KBM-7 (cell line): Measurements from ENCODE around the gene SMIM41.
A peak's percentile ranks its signal among the peaks of the same experiment; 100 is the strongest.

ENCODE experiments used
- DNase-seq: peaks from one replicate; pipeline ENCODE4 v3.0.0-alpha.2; 2015
- in situ Hi-C: fragments of 300-500 bp; cut with MboI; formaldehyde crosslinking; loops from 2 replicates; pipeline ENCODE4 v1.14.3; 2020; ENCODE audit warnings: low sequenced_read_pairs, low pct_unique_long_range_greater_than_20kb, mixed read lengths

The SMIM41 gene

DNA sequence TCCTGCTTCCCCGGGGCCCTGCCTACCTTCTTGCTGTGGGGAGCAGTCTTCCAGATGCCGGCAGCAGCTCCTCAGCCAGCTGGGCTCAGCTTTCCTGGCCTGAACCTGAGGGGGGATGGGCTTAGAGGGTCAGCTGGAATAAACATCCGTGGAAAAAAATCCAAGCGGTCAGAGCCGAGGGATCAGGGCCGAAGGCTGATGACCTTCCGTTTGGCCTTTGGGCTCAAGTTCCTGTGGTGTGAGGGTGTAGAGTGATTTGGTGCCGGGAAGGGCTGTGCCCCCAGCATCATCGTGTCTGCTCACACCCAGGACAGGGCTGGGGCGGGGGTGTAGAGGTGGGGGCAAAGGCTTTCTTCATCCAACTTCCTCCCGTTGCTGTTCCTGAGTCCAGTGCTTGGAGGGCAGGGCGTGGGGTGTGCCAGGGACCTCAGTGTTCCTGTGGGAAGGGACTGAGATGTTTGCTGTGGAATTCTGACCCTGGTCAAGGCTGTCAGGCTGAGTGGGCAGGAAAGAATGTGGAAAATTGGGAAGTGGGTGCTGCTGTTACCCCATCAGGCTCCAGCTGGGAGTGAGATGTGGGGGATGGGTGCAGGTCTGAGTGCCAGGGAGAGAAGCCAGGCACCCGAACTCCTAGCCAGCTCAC, 2.6 kb downstream of the SMIM41 start:
- in situ Hi-C loops, result loop anchor here (10.0 kb wide), 1 partner anchor 47 kb away; no protein-coding TSS in a partner anchor
- DNase-seq, result no peak

DNA sequence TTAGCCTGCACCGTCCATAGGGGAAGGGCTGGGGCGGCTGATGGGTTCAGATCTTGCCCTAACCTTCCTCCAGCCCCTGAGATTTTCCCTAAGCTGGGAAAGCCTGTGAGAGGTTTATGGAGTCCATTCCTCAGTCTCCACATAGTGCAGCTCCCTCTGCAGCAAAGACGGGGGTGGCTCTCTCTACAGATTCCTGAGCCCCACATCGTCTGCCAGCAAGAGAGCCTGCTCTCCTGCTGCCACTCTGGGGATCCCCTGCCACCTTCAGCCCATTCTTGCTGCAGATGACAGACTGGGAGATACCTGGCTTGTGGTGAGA, 3.1 kb downstream of the SMIM41 start:
- no peak for DNase-seq
- in situ Hi-C loops, result loop anchor here (10.0 kb wide), 1 partner anchor 48 kb away; no protein-coding TSS in a partner anchor

DNA sequence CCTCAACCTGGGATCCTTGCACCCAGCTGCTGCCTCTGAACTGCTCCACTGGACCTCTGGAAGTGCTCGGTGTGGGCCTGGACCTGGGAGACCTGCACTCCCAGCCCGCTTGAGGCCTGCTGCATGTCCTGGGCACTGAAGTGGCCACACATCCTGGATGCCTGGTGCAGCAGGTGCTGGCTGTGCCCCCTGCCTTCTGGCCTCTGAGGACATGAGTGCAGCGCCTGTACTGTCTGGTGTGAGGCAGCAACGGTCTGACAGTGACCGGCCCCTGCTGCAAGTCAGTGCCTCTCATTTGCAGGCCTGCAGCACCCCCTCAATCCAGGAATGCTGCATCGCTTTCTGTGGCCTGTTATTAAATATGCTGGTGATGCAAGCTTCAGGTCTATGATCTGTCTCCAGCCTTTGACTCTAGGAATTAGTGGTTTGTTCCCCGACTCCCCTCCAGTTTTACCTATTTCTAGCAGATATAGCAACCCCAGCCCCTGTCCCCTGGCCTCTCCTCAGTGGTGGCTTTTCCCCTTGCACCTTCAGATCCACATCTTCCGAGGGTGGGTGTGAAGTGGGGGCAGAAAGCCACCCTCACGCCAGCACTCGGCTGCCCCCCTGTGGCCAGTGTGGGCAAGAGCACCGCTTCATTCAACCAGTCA, 3.6 kb downstream of the SMIM41 start:
- in situ Hi-C loops, result loop anchor here (10.0 kb wide), 1 partner anchor 48 kb away; no protein-coding TSS in a partner anchor
- peak; percentile 78 for DNase-seq

DNA sequence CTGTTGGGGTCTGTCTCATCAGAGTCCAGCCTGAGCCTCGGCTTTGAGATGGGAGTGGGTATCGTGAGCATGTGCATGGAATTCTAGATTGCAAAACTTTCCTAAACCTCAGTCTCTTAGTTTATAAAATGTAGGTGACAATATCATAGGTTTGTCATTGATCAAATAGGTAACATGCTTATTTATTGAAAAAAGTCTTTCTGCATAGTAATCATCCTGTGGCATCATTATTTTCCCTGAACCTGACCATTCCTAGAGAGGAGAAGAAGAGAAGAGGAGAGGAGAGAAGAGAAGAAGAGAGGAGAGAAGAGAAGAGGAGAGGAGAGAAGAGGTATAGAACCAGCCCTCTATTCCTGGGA, 4.1 kb downstream of the SMIM41 start:
- in situ Hi-C loops, result loop anchor here (10.0 kb wide), 1 partner anchor 49 kb away; no protein-coding TSS in a partner anchor
- no peak for DNase-seq

DNA sequence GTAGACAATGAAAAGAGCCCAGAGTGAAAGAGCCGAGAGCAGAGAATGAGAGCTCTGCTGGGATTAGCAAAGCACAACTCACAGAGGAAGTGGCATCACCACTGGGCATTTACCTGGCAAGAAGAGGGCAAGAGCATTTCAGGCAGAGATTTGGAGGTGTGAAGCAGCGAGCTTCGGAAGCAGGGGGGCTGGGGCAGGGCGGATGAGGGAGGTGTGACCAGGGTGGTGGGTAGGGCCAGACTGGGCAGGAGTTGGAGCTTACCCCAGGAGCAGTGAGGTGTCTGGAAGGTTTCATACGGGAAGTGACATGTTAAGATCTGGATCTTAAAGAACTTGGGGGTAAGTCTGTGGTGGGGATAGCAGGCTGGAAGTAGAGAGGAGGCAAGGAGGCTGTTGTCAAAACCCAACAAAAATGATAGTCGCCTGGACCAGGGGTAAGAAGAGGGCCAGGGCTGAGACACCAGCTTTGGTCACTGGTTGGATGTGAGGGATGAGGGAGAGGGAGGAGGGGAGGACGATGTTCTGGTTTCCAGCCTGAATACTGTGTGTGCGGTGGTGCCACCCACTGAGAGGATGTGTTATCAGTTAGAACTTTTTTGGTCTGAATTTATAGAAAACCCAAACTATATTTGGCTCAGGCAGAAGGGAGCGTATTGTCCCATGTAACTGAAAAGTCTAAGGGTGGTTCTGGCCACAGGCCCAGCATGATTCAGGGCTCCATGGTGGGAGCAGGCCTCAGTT, 5.2 kb downstream of the SMIM41 start:
- in situ Hi-C loops, result loop anchor here (10.0 kb wide), 1 partner anchor 50 kb away; no protein-coding TSS in a partner anchor
- DNase-seq, result no peak

DNA sequence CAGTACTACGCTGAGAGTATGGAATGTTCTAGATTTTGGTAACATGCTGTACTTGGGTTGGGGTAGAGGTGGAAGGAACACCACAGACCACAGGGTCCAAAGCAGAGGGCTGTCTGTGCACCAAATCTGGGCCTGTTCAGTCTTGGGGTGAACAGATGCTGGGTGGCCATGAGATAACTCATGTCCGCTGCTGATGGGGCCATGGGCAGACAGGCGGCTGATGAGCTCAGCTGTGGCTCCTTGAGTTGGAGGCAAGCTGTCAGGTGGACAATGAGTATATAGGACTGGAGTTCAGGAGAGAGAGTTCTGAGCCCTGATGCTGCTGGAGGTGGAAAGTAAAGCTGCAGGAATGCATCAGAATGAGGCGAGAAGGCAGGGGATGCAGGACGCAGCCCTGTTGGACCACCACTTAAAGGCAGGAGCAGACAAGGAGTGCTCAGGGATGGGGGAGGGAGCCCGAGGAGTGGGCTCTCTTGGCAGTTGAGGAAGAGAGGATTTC, 6.2 kb downstream of the SMIM41 start:
- in situ Hi-C loops, result loop anchor here (10.0 kb wide), 1 partner anchor 51 kb away; no protein-coding TSS in a partner anchor
- no peak for DNase-seq

DNA sequence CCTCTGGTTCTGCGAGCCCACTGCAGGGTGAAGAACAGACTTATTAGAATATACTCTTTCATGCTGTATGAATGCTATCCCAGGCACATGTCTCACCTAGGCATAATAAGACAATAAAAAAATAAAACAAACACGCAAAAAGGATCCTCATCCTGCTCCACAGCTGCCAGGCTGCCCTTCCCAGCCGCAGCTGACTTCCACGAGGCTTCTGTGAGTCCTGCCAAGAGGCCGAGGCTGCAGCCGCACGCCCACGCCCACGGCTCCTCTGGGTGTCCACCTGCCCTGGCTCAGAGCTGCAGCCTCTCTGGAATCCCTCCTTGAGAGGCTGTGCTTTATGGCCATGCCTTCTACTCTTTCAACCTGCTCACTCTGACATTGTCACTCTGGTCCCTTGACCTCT, 6.9 kb downstream of the SMIM41 start:
- in situ Hi-C loops, result loop anchor here (10.0 kb wide), 1 partner anchor 52 kb away; no protein-coding TSS in a partner anchor
- no peak for DNase-seq

DNA sequence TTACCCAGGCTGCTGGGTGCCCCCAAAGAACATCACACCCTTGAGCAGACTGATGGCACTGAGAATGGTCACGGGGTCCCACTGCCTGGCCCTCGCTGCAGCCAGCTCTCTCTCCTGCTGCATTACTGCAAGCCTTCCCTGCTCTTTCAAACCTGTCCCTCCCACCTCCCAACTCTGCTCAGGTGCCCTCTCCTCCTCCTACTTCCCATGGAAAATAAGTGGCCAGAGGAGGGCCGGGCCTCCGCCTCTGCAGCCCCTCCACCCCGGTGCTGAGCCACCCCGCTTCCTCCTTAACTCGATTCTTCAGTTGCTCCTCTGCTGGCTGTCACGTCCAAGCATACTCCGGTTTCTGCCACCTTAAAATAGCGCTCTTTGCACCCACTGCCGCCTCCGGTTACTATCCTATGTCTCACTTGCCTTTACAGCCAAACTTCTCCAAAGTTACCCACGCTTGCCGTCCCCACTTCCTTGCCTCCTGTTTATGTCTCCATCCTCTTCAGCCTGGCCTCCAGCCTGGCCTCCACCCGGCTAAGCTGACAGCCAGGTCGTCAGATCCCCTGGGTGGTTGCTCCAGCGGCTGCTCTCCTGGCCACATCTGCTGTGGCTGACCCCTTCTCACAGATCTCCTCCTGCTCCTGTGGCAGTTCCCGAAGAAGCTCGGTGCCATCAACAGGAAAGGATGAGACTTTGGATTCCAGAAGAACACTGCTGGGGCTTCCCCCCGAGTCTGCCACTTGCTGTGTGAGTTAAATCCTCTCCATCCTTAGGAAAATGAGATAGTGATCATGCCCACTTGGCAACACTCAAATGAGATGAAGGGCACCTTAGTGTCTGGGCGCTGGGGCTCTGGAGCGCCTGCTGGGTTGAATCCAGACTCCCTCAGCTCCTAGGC, 7.7 kb downstream of the SMIM41 start:
- in situ Hi-C loops, result loop anchor here (10.0 kb wide), 1 partner anchor 52 kb away; no protein-coding TSS in a partner anchor

DNA sequence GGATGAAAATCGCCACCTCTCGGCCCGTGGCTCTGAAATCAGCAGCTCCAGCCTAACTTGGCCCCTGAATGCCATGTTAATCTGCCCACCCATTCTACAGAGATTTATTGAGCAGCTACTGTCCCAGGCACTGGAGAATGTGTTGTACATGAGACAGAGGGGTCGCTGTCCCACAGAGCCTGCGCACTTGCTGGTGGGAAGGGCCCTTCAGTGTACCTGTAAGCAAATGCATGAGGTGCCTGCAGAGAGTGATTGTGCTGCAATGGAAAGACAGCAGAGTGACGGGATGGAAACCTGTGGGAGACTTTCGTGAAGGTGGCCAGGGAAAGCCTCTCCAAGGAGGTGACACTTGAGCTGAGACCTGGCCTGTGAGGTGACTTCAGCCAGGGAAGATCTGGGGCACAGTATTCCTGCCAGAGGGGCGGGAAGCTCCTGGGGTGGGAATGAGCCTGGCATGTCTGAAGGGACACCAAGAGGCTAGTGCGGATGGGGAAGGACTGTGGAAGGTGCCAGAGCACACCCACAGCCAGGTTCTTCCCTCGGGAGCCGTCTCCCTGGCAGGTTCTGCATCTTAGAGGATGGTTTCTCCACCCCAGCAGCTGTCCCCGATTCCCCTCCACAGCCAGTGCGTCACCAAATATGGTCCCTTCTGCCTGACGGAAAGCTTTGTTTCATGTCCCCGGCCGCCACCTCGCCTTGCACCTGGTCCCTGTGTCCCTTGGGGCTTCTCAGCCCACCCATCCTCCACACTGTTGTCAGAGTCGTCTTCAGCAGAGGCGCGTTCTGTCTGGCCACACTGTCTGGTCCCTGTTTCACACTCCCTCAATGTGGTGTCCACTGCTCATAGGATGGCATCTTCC, 8.7 kb downstream of the SMIM41 start:
- in situ Hi-C loops, result loop anchor here (10.0 kb wide), 1 partner anchor 53 kb away; no protein-coding TSS in a partner anchor

More for the DNA sequence above, 7.7 kb downstream of the SMIM41 start:
- DNase-seq, result no peak

DNA sequence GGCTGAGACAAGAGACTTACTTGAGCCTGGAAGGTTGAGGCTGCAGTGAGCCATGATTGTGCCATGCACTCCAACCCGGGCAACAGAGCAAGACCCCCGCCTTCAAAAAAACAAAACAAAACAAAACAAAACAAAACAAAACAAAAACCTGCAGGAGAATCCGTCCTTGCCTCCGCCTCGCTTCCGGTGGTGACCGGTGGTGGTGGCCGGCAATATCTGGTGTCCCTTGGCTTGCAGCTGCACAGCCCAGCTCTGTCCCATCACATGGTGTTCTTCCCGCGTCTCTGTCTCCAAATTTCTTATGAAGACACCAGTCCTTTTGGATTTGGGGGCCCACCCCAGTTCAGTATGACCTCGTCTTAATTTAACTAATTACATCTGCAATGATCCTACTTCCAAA, 10.0 kb downstream of the SMIM41 start:
- in situ Hi-C loops, result loop anchor here (10.0 kb wide), 1 partner anchor 55 kb away; no protein-coding TSS in a partner anchor
- no peak for DNase-seq

More for the DNA sequence above, 8.7 kb downstream of the SMIM41 start:
- no peak for DNase-seq

DNA sequence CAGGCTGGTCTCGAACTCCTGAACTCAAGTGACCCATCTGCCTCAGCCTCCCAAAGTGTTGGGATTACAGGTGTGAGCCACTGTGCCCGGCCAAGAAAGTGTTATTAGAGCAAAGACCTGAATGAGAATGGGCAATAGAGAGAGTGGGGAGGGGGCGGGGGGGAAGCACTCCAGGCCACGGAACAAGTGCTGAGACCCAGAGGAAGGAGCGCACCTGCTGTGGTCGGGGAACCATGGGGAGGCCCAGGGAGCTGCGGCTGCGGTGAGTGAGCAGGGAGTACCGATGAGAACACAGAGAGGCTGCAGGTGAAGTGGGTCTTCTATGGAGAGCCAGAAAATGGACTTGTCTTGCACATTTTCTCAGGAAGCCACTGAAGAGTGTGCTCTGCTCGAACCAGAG, 10.8 kb downstream of the SMIM41 start:
- in situ Hi-C loops, result no loop called here
- no peak for DNase-seq

DNA sequence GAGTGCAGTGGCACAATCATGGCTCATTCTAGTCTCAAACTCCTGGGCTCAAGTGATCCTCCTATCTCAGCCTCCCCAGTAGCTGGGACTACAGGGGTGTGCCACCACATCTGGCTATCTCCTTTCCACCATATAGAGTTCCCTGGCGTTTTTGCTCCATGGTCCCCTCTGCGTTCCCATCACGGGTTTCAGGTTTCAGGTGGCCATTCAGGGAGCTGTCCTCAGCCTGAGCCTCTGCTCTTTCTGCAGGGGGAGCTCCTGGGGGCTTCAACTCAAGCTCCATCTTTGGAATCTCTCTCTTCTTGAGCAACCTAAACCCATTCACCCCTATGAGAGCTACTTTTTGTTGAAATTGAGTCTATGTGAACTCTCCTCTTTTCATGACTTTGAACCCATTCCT, 11.6 kb downstream of the SMIM41 start:
- in situ Hi-C loops, result no loop called here
- no peak for DNase-seq

DNA sequence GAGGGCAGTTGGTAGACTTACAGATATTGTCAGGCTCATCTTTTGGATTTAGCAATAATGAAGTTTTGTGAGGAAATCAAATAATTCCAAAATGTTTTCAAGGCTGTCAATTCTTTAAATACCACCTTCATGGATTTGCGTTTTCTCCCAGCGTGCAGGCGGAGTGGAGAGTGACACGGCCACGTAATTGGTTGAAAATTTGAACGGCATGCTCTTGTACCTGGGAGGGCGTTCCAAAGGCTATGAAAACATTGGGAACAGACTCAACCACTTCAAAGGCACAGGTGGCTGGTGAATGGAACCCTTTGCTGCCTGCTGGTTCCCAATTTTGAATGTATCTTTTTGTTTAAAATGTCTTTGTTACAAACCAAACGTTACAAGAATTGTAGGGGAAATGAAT, 12.4 kb downstream of the SMIM41 start:
- DNase-seq, result no peak
- in situ Hi-C loops, result no loop called here

DNA sequence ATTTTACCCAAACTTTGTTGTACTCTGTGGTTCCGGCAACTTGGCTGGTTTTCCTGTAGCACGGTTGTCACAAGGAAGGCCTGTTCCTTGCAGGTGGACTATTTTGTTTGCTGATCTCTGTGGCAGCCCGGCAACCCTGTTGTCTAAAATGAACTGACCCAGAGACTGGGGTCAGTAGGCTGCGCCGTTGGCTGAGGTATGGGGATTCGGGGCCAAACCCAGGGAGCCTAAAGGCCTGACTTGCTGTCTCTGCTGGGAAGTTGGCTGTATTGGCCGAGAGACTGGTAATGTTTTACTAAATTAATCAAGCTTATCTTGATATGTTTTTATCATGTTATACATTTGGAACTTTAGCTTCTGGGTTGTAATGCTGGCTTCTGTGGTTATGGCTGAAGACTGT, 13.8 kb downstream of the SMIM41 start:
- in situ Hi-C loops, result no loop called here
- no peak for DNase-seq

DNA sequence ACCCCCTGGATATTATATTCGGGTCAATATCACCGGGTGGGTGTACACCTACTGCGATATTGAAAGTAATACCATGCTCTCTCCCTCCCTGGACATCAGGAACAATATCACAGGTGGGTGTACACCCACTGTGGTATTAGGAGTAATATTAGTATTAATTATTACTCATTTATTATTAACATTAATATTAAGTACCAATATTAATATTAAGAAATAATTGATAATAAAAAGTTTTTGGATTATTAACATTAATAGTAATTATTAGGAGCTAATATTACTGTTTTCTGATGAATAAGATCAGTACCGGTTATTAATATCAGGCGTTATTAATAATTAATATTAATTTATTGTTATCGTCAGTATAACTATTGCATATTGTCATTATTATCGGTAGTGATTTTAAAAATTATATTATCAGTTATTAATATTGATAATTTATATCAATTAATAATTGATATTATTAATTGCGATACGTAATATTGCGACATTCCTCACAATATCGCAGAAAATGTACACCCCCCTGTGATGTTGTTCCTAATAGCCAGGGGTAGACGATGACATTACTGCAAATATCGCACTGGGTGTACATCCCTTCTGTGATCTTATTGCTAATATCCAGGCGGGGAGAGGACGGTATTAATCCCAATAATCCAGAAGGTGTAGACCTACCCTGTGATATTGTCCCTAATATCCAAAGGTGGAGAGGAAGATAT, 17.0 kb downstream of the SMIM41 start:
- in situ Hi-C loops, result no loop called here
- DNase-seq, result no peak

DNA sequence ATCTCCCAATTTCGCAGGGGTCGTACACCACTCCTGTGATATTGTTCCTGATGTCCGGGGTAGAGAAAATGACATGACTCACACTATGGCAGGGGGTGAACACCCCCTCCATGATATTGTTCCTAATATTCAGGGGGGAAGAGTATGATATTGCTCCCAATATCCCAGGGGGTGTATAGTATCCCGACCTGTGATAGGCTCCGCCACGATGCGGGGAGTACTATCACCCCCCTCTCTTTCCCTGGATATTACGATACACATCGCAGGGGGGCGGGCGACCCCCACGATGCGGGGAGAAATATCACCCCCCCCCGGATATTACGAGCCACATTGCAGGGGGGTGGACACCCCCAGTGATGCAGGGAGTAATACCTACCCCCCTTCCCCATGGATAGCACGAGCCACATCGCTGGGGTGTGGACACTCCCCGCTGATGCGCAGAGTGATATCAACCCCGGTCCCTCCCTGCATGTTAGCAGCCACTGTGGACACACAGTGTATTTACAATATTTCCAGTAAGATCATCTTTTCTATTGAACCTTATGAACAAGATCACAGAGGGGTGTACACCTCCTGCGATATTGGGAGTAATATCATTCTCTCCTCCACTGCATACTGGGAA, 17.7 kb downstream of the SMIM41 start:
- DNase-seq, result no peak
- in situ Hi-C loops, result no loop called here
